Stimulated activated CD4-positive, alpha-beta T cell treated with anti-CD3 and anti-CD28 coated beads, TNF-alpha, amount 100 ng/mL, for 4 hours (primary cell): Measurements from ENCODE around the gene CDCP1.
"Not testable (repeated sequence)": the region's sequence is repeated elsewhere in the genome, so short reads cannot be mapped to it uniquely, and the experiment has no call there.

Experiments
- DNase-seq, 3 experiments: peaks; one replicate each; pipeline ENCODE4 v3.0.0-alpha.2; 2020; ENCODE audit warnings: low read depth in 3 of 3

CDCP1 gene

GRCh38 chr3:45084361-45084760, 61.8 kb downstream of the CDCP1 start:
- DNase-seq, result no peak

- no peak for DNase-seq
These were observed 63.2 kb downstream of the CDCP1 start for GRCh38 chr3:45083023-45083422.

- DNase-seq, result no peak
These were observed 64.0 kb downstream of the CDCP1 start for GRCh38 chr3:45082142-45082538.

- DNase-seq, result no peak
These were observed 64.6 kb downstream of the CDCP1 start for GRCh38 chr3:45081506-45082141.

- no peak for DNase-seq
These were observed 65.4 kb downstream of the CDCP1 start for GRCh38 chr3:45080824-45081223.

- no peak for DNase-seq
These were observed 66.5 kb downstream of the CDCP1 start for GRCh38 chr3:45079715-45080114.

- no peak for DNase-seq
These were observed 67.2 kb downstream of the CDCP1 start for GRCh38 chr3:45078910-45079522.

GRCh38 chr3:45078256-45078655, 67.9 kb downstream of the CDCP1 start:
- not testable (repeated sequence) for DNase-seq

GRCh38 chr3:45075821-45076625, 70.2 kb downstream of the CDCP1 start:
- no peak for DNase-seq

GRCh38 chr3:45071075-45071474, 75.1 kb downstream of the CDCP1 start:
- DNase-seq, result no peak

- DNase-seq, result no peak
These were observed 78.2 kb downstream of the CDCP1 start for GRCh38 chr3:45067941-45068340.

- DNase-seq, result no peak
These were observed 78.7 kb downstream of the CDCP1 start for GRCh38 chr3:45067486-45067885.

- no peak for DNase-seq
These were observed 79.9 kb downstream of the CDCP1 start for GRCh38 chr3:45066109-45066801.

GRCh38 chr3:45065373-45065720, 80.8 kb downstream of the CDCP1 start:
- DNase-seq, result no peak

- peak in 2 of 3 experiments; percentile 35 to 64 for DNase-seq
These were observed 81.4 kb downstream of the CDCP1 start for GRCh38 chr3:45064512-45065372.

- DNase-seq, result no peak
These were observed 83.5 kb downstream of the CDCP1 start for GRCh38 chr3:45062697-45063070.

- no peak for DNase-seq
These were observed 85.8 kb downstream of the CDCP1 start for GRCh38 chr3:45060165-45060892.

GRCh38 chr3:45059132-45059531, 87.0 kb downstream of the CDCP1 start:
- DNase-seq, result no peak

GRCh38 chr3:45057557-45057956, 88.6 kb downstream of the CDCP1 start:
- DNase-seq, result no peak

GRCh38 chr3:45056608-45057301, 89.4 kb downstream of the CDCP1 start:
- DNase-seq, result no peak
